A549 (cell line): ENCODE results near the gene UGT1A4.

Experiments used
- CBX8 ChIP-seq: fragments of 200-600 bp; sonication (generic); IDR thresholded peaks from 2 replicates; pipeline ENCODE4 v1.6.1; 2016
- CHD4 ChIP-seq: fragments of 200-600 bp; sonication (generic); IDR thresholded peaks from 2 replicates; pipeline ENCODE4 v1.6.1; 2016; ENCODE audit warnings: antibody characterized with exemption, mild to moderate bottlenecking, borderline replicate concordance
- EP300 ChIP-seq, 2 experiments: fragments of >200 bp; sonication (Bioruptor Twin); formaldehyde crosslinking; IDR thresholded peaks; 2 replicates in 1 of 2; 3 replicates in 1 of 2; pipeline ENCODE4 v1.6.1; 2016 to 2017
- ESRRA ChIP-seq: fragments of 150-350 bp; IDR thresholded peaks from 2 replicates; pipeline ENCODE4 v1.6.1; 2014; ENCODE audit warnings: mild to moderate bottlenecking, low read length, borderline replicate concordance
- JUNB ChIP-seq: fragments of >200 bp; sonication (Bioruptor Twin); formaldehyde crosslinking; IDR thresholded peaks from 2 replicates; pipeline ENCODE4 v1.6.1; 2016
- MAFK ChIP-seq: fragments of 450-650 bp; IDR thresholded peaks from 2 replicates; pipeline ENCODE4 v1.6.1; 2014; ENCODE audit not compliant: partially characterized antibody
- MAZ ChIP-seq: fragments of 150-350 bp; IDR thresholded peaks from 2 replicates; pipeline ENCODE4 v1.6.1; 2014; ENCODE audit warnings: antibody characterized with exemption, low read depth, low read length, borderline replicate concordance
- PBX3 ChIP-seq: IDR thresholded peaks from 2 replicates; pipeline ENCODE4 v1.6.1; 2012
- POLR2A ChIP-seq: IDR thresholded peaks from 2 replicates; pipeline ENCODE4 v1.6.1; 2012; ENCODE audit warnings: mild to moderate bottlenecking, low read length
- RAD21 ChIP-seq, 2 experiments: fragments of >200 bp in 1 of 2; sonication (Bioruptor Twin) in 1 of 2; formaldehyde crosslinking in 1 of 2; IDR thresholded peaks in 1 of 2; conservative IDR thresholded peaks in 1 of 2; 2 replicates in 1 of 2; 3 replicates in 1 of 2; pipeline ENCODE4 v1.6.1; 2012 to 2018; ENCODE audit warnings: inconsistent platforms in 1 of 2
- RCOR1 ChIP-seq: fragments of 150-350 bp; IDR thresholded peaks from 2 replicates; pipeline ENCODE4 v1.6.1; 2014; ENCODE audit warnings: antibody characterized with exemption, low read length, low read depth
- REST ChIP-seq: fragments of 200-600 bp; sonication (generic); IDR thresholded peaks from 2 replicates; pipeline ENCODE4 v1.6.1; 2016; ENCODE audit warnings: antibody characterized with exemption, mild to moderate bottlenecking, moderate library complexity
- TF ChIP-seq, protein P1 (sequence below): fragments of >200 bp; sonication (Bioruptor Twin); formaldehyde crosslinking; IDR thresholded peaks from 3 replicates; pipeline ENCODE4 v1.5.1; 2016

GRCh38 chr2:233817995-233818638 lies 99.6 kb downstream of the UGT1A4 start:
- TF ChIP-seq, protein P1, sequence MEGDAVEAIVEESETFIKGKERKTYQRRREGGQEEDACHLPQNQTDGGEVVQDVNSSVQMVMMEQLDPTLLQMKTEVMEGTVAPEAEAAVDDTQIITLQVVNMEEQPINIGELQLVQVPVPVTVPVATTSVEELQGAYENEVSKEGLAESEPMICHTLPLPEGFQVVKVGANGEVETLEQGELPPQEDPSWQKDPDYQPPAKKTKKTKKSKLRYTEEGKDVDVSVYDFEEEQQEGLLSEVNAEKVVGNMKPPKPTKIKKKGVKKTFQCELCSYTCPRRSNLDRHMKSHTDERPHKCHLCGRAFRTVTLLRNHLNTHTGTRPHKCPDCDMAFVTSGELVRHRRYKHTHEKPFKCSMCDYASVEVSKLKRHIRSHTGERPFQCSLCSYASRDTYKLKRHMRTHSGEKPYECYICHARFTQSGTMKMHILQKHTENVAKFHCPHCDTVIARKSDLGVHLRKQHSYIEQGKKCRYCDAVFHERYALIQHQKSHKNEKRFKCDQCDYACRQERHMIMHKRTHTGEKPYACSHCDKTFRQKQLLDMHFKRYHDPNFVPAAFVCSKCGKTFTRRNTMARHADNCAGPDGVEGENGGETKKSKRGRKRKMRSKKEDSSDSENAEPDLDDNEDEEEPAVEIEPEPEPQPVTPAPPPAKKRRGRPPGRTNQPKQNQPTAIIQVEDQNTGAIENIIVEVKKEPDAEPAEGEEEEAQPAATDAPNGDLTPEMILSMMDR = no peak
- TF ChIP-seq POLR2A (no peak), MAFK (no peak), RAD21 (conservative IDR thresholded peaks at IDR 0.05 in 1 of 2, IDR thresholded peaks at IDR 0.05 in 1 of 2) (no peak), ESRRA (no peak), EP300 (IDR thresholded peaks at IDR 0.05) (no peak), CBX8 (no peak), RCOR1 (no peak), REST (no peak), CHD4 (no peak), MAZ (no peak), PBX3 (no peak), JUNB (no peak)
